Measurements from ENCODE around the gene EIF4E1B.

Gene EIF4E1B

GRCh38 chr5:176646049-176646706 is 15.7 kb downstream of the EIF4E1B start:
- Mint-ChIP-seq H3K27ac (peak overlapping the region; percentile 90), H3K9me3 (no peaks in the 10 kb centered on the region), H3K4me3 (peak overlapping the region; percentile 89), H3K27me3 (peaks cover 5% of the 10 kb centered on the region), H3K36me3 (no peaks in the 10 kb centered on the region), H3K4me1 (peaks cover 39% of the 10 kb centered on the region)
- no peak for ATAC-seq

- Mint-ChIP-seq H3K27me3 (peaks cover 5% of the 10 kb centered on the region), H3K4me3 (peak overlapping the region; percentile 89), H3K9me3 (no peaks in the 10 kb centered on the region), H3K36me3 (no peaks in the 10 kb centered on the region), H3K4me1 (peaks cover 44% of the 10 kb centered on the region), H3K27ac (peak overlapping the region; percentile 90)
- peak; percentile 1 for ATAC-seq
Observed at GRCh38 chr5:176646707-176647029, 16.2 kb downstream of the EIF4E1B start.

- peak within 1 kb of the TSS; percentile 89 for H3K4me3 Mint-ChIP-seq
- H3K36me3 Mint-ChIP-seq, result no peaks in the 10 kb centered on the region
- peaks cover 50% of the 10 kb centered on the region for H3K4me1 Mint-ChIP-seq
- H3K9me3 Mint-ChIP-seq, result no peaks in the 10 kb centered on the region
- H3K27ac Mint-ChIP-seq, result peak within 1 kb of the TSS; percentile 90
- peaks cover 5% of the 10 kb centered on the region for H3K27me3 Mint-ChIP-seq
- peak; percentile 97 for ATAC-seq
Observed at GRCh38 chr5:176647030-176647842, 16.8 kb downstream of the EIF4E1B start, which contains the start of gene TSPAN17. Gene TSPAN17 (plus strand): TSS chr5:176647484. CDS start chr5:176647616, 132 bp downstream.

- no peaks in the 10 kb centered on the region for H3K36me3 Mint-ChIP-seq
- peaks cover 5% of the 10 kb centered on the region for H3K27me3 Mint-ChIP-seq
- H3K4me3 Mint-ChIP-seq, result peak overlapping the region; percentile 79
- peak overlapping the region; percentile 90 for H3K27ac Mint-ChIP-seq
- H3K9me3 Mint-ChIP-seq, result no peaks in the 10 kb centered on the region
- peaks cover 57% of the 10 kb centered on the region for H3K4me1 Mint-ChIP-seq
- ATAC-seq, result no peak
Observed at GRCh38 chr5:176647843-176648473, 17.5 kb downstream of the EIF4E1B start.

GRCh38 chr5:176648474-176649194 is 18.2 kb downstream of the EIF4E1B start:
- H3K27ac Mint-ChIP-seq, result peak overlapping the region; percentile 90
- no peaks in the 10 kb centered on the region for H3K9me3 Mint-ChIP-seq
- ATAC-seq, result no peak
- peaks cover 6% of the 10 kb centered on the region for H3K36me3 Mint-ChIP-seq
- H3K4me1 Mint-ChIP-seq, result peaks cover 64% of the 10 kb centered on the region
- H3K4me3 Mint-ChIP-seq, result peak overlapping the region; percentile 79
- H3K27me3 Mint-ChIP-seq, result peaks cover 3% of the 10 kb centered on the region

- Mint-ChIP-seq H3K4me1 (peaks cover 69% of the 10 kb centered on the region), H3K4me3 (no peak overlapping the region), H3K27me3 (no peaks in the 10 kb centered on the region), H3K27ac (peak overlapping the region; percentile 2), H3K9me3 (no peaks in the 10 kb centered on the region), H3K36me3 (peaks cover 9% of the 10 kb centered on the region)
- ATAC-seq, result no peak
Observed at GRCh38 chr5:176650354-176650884, 19.9 kb downstream of the EIF4E1B start.

- H3K4me3 Mint-ChIP-seq, result no peak overlapping the region
- peaks cover 62% of the 10 kb centered on the region for H3K4me1 Mint-ChIP-seq
Observed at GRCh38 chr5:176651472-176651980, 21.1 kb downstream of the EIF4E1B start.

GRCh38 chr5:176652136-176652535 is 21.7 kb downstream of the EIF4E1B start:
- Mint-ChIP-seq H3K27me3 (no peaks in the 10 kb centered on the region), H3K4me1 (peaks cover 58% of the 10 kb centered on the region), H3K9me3 (no peaks in the 10 kb centered on the region), H3K27ac (no peak overlapping the region), H3K4me3 (no peak overlapping the region), H3K36me3 (peaks cover 9% of the 10 kb centered on the region)
- no peak for ATAC-seq

More at GRCh38 chr5:176651472-176651980, 21.1 kb downstream of the EIF4E1B start:
- Mint-ChIP-seq H3K36me3 (peaks cover 9% of the 10 kb centered on the region), H3K27ac (no peak overlapping the region), H3K27me3 (no peaks in the 10 kb centered on the region), H3K9me3 (no peaks in the 10 kb centered on the region)
- ATAC-seq, result no peak

GRCh38 chr5:176653401-176654385 is 23.2 kb downstream of the EIF4E1B start:
- H3K27ac Mint-ChIP-seq, result peak overlapping the region; percentile 11
- peaks cover 64% of the 10 kb centered on the region for H3K4me1 Mint-ChIP-seq
- H3K27me3 Mint-ChIP-seq, result no peaks in the 10 kb centered on the region
- H3K9me3 Mint-ChIP-seq, result no peaks in the 10 kb centered on the region
- peak; percentile 67 for ATAC-seq
- H3K4me3 Mint-ChIP-seq, result no peak overlapping the region
- H3K36me3 Mint-ChIP-seq, result peaks cover 9% of the 10 kb centered on the region

GRCh38 chr5:176654856-176655255 is 24.4 kb downstream of the EIF4E1B start:
- no peak overlapping the region for H3K4me3 Mint-ChIP-seq
- no peak overlapping the region for H3K27ac Mint-ChIP-seq
- no peak for ATAC-seq
- peaks cover 67% of the 10 kb centered on the region for H3K4me1 Mint-ChIP-seq
- peaks cover 9% of the 10 kb centered on the region for H3K36me3 Mint-ChIP-seq
- no peaks in the 10 kb centered on the region for H3K27me3 Mint-ChIP-seq
- no peaks in the 10 kb centered on the region for H3K9me3 Mint-ChIP-seq

- H3K27ac Mint-ChIP-seq, result no peak overlapping the region
- peaks cover 3% of the 10 kb centered on the region for H3K27me3 Mint-ChIP-seq
- ATAC-seq, result no peak
- peaks cover 63% of the 10 kb centered on the region for H3K4me1 Mint-ChIP-seq
- peaks cover 9% of the 10 kb centered on the region for H3K36me3 Mint-ChIP-seq
- H3K9me3 Mint-ChIP-seq, result no peaks in the 10 kb centered on the region
- H3K4me3 Mint-ChIP-seq, result no peak overlapping the region
Observed at GRCh38 chr5:176656467-176656990, 26.1 kb downstream of the EIF4E1B start.

GRCh38 chr5:176658007-176658599 is 27.6 kb downstream of the EIF4E1B start:
- H3K4me1 Mint-ChIP-seq, result peaks cover 47% of the 10 kb centered on the region
- no peak overlapping the region for H3K27ac Mint-ChIP-seq

GRCh38 chr5:176658817-176659511 is 28.5 kb downstream of the EIF4E1B start:
- peaks cover 19% of the 10 kb centered on the region for H3K27me3 Mint-ChIP-seq
- H3K9me3 Mint-ChIP-seq, result no peaks in the 10 kb centered on the region
- H3K4me1 Mint-ChIP-seq, result peaks cover 39% of the 10 kb centered on the region
- peak overlapping the region; percentile 65 for H3K4me3 Mint-ChIP-seq
- peaks cover under 1% of the 10 kb centered on the region for H3K36me3 Mint-ChIP-seq
- ATAC-seq, result no peak
- H3K27ac Mint-ChIP-seq, result peak overlapping the region; percentile 69

More at GRCh38 chr5:176658007-176658599, 27.6 kb downstream of the EIF4E1B start:
- Mint-ChIP-seq H3K36me3 (peaks cover 9% of the 10 kb centered on the region), H3K27me3 (peaks cover 11% of the 10 kb centered on the region), H3K4me3 (no peak overlapping the region), H3K9me3 (no peaks in the 10 kb centered on the region)
- ATAC-seq, result peak; percentile 68

All from stimulated activated memory B cell treated with anti-CD40 and anti-IgM and Interleukin-4, amounts not matched to agents 10 μg/mL and 1 μg/mL and 100 μg/mL, for 72 hours (primary cell).